LNCaP clone FGC (cell line): ENCODE results near the gene SS18L1.
A peak's percentile ranks its signal among the peaks of the same experiment; 100 is the strongest.

Experiments used
- DNase-seq: peaks from one replicate; pipeline ENCODE4 v3.0.0-alpha.2; 2011; ENCODE audit warnings: low read depth
- H3K4me3 ChIP-seq: 2 replicates; pipeline ENCODE4 v1.5.1; 2011; ENCODE audit warnings: mild to moderate bottlenecking, low read depth, low read length, control low read depth
- TF ChIP-seq, protein P1 (sequence below): IDR thresholded peaks from 2 replicates; pipeline ENCODE4 v1.5.1; 2012; ENCODE audit warnings: mild to moderate bottlenecking; ENCODE audit not compliant: control insufficient read depth, insufficient read depth; ENCODE audit errors: extremely low read depth

Gene SS18L1

DNA sequence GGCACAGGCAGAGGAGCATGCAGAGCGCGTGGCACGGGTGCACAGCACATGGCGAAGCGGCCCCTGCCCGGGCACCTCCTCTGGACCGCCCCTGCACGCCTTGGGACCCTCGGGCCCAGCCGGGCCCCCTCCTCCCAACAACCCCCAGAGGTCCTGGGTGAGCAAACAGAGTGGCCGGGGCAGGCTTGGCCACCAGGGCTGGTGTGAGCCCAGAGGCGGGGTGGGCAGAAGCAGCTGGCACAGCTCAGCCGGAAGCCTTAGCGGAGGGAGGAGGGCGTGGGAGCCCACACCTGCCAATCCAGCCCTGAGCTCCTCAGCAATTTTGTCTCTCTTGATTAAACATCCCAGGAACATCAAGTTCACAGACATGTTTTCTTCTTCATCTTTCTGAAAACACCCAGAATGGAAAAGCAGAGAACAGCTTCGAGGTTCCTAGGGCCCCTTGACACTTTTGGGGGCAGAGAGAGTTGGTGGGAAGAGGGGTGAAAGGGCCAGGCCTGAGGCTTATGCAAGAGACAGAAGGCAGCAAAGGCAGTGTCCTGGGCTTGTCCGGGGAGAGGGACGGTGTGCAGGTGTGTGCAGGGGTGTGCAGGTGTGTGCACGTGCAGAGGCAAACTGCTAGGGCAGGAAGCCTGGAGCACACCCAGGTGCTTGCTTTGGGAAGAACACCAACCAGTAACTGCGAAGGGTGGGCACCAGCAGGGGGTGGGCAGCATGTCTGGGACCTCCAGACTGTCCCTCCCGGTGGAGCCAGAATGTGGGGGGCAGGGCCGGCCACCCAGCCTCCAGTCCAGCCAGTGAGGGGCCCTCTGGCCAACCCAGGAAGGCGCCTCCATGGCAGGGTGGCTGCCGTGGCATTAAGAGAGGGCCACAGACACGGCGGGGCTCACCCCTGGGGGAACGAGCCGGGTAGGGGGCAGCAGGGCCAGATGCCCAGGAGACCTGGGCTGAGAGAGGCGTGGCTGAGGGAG, 71.7 kb downstream of the SS18L1 start:
- no peak overlapping the region for H3K4me3 ChIP-seq
- TF ChIP-seq, protein P1, sequence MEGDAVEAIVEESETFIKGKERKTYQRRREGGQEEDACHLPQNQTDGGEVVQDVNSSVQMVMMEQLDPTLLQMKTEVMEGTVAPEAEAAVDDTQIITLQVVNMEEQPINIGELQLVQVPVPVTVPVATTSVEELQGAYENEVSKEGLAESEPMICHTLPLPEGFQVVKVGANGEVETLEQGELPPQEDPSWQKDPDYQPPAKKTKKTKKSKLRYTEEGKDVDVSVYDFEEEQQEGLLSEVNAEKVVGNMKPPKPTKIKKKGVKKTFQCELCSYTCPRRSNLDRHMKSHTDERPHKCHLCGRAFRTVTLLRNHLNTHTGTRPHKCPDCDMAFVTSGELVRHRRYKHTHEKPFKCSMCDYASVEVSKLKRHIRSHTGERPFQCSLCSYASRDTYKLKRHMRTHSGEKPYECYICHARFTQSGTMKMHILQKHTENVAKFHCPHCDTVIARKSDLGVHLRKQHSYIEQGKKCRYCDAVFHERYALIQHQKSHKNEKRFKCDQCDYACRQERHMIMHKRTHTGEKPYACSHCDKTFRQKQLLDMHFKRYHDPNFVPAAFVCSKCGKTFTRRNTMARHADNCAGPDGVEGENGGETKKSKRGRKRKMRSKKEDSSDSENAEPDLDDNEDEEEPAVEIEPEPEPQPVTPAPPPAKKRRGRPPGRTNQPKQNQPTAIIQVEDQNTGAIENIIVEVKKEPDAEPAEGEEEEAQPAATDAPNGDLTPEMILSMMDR = no peak
- peak; percentile 51 for DNase-seq

DNA sequence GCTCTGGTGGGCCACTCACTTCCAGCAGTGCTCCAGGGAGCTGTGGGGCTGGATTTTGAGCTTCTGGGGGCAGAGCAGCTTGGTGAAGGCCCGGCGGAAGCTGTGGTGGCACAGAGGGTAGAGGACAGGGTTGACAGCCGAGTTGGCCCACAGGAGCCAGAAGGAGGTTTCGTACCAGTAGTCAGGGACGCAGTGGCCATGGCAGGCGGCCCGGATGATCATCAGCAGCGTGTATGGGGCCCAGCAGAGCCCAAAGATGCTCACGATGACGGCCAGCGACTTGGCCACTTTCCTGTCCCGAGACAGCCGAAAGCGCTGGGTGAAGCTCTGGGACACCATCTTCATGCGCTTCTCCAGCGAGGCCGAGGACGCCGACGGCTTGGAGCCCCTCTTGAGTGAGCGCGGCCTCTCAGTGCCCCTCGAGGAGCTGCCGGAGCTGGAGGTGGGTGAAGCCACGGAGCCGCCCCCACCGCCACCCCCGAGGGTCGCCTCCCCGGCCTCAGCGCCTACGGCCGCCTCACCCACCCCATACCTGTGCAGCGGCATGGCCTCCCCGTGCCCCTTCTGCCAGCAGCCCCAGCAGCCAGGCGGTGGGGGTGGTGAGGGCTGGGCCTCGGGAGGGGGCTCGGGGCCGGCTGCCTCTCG, 72.5 kb downstream of the SS18L1 start:
- no peak for DNase-seq
- H3K4me3 ChIP-seq = no peak overlapping the region
- TF ChIP-seq, protein P1 = no peak

DNA sequence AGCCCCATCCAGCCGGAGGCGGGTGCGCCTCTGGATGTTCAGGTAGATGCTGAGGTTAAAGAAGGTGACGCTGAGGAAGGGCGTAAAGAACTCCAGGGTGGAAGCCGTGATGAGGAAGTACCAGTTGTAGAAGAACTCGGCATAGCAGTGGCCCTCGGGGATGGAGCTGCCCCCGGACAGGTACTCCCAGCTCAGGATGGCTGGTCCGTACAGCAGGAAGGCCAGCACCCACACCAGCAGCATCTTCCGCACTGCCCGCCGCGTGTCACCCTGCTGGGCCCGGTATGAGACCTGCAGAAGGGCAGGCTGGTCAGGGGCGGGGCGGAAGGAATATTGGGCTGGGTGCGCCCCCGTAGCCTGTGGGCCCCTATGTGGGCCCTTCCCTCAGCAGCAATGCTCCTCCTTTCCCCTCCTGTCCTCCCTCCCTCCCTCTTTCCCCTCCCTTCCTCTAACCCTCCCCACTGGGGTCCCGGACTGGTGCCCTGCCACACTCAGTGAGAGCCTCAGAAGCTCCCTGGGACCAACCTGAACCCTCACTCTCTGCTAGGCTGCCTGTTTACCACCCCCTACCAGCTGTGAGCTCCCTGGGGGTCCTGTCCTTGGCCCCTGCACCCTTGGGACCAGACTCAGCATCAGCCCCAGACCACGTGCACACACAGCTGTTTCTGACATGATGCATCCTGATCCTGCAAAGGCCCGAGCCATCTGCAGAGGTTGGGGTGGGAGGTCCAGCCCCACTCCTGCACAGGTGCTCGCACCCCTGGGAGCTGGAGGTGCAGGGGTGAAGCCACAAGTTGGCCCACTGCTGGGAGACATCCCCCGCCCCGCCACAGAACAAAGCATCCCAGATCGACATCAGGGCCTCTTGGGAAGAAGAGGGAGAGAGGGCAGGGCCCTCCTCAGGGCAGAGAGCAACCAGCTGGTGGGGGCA, 73.3 kb downstream of the SS18L1 start:
- no peak for DNase-seq
- no peak overlapping the region for H3K4me3 ChIP-seq
- TF ChIP-seq, protein P1 = no peak

DNA sequence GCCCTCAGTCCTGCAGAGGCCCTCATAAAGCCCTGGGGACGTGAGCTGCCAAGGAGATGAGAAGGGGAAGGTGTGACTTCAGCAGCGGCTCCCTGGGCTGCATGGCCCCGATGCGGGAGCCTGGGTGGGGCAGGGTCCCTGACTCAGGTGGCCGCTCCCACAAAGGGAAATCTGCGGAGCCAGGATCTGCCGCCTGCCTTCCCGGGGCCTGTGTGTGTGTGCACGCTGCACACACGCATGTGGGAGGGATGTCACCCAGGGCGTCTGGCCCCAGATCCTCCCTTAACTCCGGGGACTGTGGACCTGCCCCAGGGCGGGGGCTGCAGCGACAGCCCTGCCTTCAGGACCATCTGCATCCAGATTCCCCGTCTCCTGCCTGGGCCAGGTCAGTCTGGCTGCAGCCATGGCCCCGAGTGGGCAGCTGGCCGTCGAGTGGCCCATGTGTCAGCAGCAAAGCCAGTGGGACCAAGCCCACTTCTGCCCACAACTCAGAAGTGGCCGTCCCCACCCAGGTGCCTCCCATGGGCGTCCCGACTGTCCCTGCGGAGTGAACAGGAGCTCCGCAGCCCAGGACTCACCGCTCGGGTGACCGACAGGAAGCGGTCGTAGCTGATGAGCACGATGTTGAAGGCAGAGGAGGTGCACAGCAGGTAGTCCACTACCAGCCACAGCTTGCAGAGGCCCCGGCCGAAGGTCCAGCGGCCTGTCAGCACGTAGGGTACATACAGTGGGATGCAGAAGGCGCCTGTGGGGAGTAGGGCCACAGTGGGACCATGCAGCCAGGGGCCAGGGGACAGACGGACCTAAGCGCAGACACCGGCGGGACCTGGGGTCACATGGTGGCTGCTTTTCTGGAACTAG, 74.6 kb downstream of the SS18L1 start:
- TF ChIP-seq, protein P1 = no peak
- H3K4me3 ChIP-seq = no peak overlapping the region
- no peak for DNase-seq

DNA sequence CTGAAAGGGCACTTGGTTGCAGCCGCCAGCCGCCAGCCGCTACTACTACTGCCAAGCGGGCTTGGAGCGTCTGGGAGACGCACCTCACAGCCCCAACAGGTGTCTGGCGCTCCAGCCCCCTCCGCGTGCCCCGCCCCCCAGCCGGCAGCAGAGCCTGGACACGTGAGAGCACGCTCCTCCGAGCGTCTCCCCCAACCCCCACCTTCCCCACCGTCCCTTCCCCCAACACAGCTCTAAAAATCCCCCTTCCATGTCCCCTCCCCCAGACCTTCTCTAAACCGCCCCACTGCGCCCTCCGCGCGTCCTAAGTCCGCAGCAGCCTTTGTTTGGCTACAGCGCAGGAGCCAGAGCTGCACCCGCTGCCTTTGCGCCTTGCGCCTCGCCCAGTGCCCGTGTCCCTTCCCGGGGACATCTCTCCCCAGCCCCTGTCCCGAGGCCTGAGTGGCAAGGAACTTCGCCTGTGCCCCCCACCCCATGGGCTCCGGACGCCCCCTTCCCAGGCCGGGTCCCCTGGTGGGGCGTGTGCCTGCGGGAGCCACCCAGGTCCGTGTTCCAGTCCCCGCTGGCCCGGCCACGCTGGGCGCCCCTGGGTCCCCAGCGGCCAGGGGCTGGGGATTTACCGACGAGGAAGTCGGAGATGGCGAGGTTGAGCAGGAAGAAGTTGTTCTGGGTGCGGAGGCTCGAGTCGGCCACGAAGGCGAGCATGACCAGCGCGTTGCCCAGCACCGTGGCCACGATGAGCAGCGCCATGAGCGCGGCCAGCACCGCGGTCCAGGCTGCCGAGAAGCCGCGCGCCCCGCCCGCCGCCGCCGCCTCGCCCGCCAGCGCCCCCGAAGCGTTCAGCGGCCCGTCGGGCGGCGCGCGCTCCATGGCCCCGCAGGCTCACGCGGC, 75.8 kb downstream of the SS18L1 start:
- DNase-seq = no peak
- H3K4me3 ChIP-seq = peak overlapping the region; percentile 18; the same call in 1 of the 2 replicates
- TF ChIP-seq, protein P1 = no peak
